OCI-LY3 (cell line): ENCODE data around the gene NPIPB4.
A peak's percentile ranks its signal among the peaks of the same experiment; 100 is the strongest.
"Not testable (repeated sequence)": the region's sequence is repeated elsewhere in the genome, so short reads cannot be mapped to it uniquely, and the experiment has no call there.

ENCODE experiments used
- CTCF ChIP-seq: fragments of 200-600, 300-600 bp; sonication (generic); IDR thresholded peaks from 2 replicates; pipeline ENCODE4 v1.5.1; 2014; ENCODE audit warnings: antibody characterized with exemption, low read length, low read depth
- EZH2phosphoT487 ChIP-seq: fragments of 200-600 bp; shearing (Covaris generic); IDR thresholded peaks from 2 replicates; pipeline ENCODE4 v1.6.1; 2018; ENCODE audit warnings: antibody characterized with exemption, mixed run types, low read depth

- peak; percentile 44 for TF ChIP-seq CTCF
- not testable (repeated sequence) for TF ChIP-seq EZH2phosphoT487
Observed at GRCh38 chr16:21801538-21802374, 55.8 kb downstream of the NPIPB4 start.
